Measurements from ENCODE around the gene GPC5. TPM values are rescaled to one million over a fixed set of nuclear protein-coding genes. Genes with fewer than 3 reads are reported as not detected.

GPC5 gene
- total RNA-seq, 1 donor from 2014 or later, result 8.7 TPM

GRCh38 chr13:91934354-91934753 is 535.9 kb downstream of the GPC5 start:
- no peaks in the 10 kb centered on the region for H3K27me3 ChIP-seq (ENCODE audit: low read depth)
- intact Hi-C loops (cut with DNase I), result no loop called here

GRCh38 chr13:91946498-91947070 is 548.2 kb downstream of the GPC5 start:
- Histone ChIP-seq H3K9me3 (no peaks in the 10 kb centered on the region), H3K4me1 (no peaks in the 10 kb centered on the region), H3K36me3 (no peaks in the 10 kb centered on the region), H3K4me3 (no peak overlapping the region), H3K27ac (no peak overlapping the region), H3K27me3 (ENCODE audit: low read depth) (no peaks in the 10 kb centered on the region)
- no peak for TF ChIP-seq CTCF (IDR thresholded peaks at IDR 0.05)
- ATAC-seq, result no peak
- intact Hi-C loops (cut with DNase I), result no loop called here
- no peak for DNase-seq

More at GRCh38 chr13:91934354-91934753, 535.9 kb downstream of the GPC5 start:
- Histone ChIP-seq H3K9me3 (no peaks in the 10 kb centered on the region), H3K4me3 (no peak overlapping the region), H3K27ac (no peak overlapping the region), H3K4me1 (no peaks in the 10 kb centered on the region), H3K36me3 (no peaks in the 10 kb centered on the region)
- no peak for TF ChIP-seq CTCF (IDR thresholded peaks at IDR 0.05)
- no peak for DNase-seq
- ATAC-seq, result no peak

- H3K27me3 ChIP-seq (ENCODE audit: low read depth), result no peaks in the 10 kb centered on the region
- ATAC-seq (no peak), DNase-seq (no peak)
- no peaks in the 10 kb centered on the region for H3K9me3 ChIP-seq
- intact Hi-C loops (cut with DNase I), result no loop called here
- H3K36me3 ChIP-seq, result no peaks in the 10 kb centered on the region
- no peak for TF ChIP-seq CTCF (IDR thresholded peaks at IDR 0.05)
- H3K4me1 ChIP-seq, result no peaks in the 10 kb centered on the region
- H3K4me3 ChIP-seq, result no peak overlapping the region
- no peak overlapping the region for H3K27ac ChIP-seq
Measured at GRCh38 chr13:91948736-91949135, 550.3 kb downstream of the GPC5 start.

- H3K4me1 ChIP-seq, result no peaks in the 10 kb centered on the region
Measured at GRCh38 chr13:91950803-91951202, 552.4 kb downstream of the GPC5 start.

GRCh38 chr13:91955546-91956355 is 557.3 kb downstream of the GPC5 start:
- Histone ChIP-seq H3K27ac (no peak overlapping the region), H3K4me3 (no peak overlapping the region), H3K27me3 (ENCODE audit: low read depth) (no peaks in the 10 kb centered on the region), H3K9me3 (no peaks in the 10 kb centered on the region), H3K4me1 (no peaks in the 10 kb centered on the region), H3K36me3 (no peaks in the 10 kb centered on the region)
- ATAC-seq (no peak), DNase-seq (peak; percentile 10)
- intact Hi-C loops (cut with DNase I), result no loop called here
- TF ChIP-seq CTCF (IDR thresholded peaks at IDR 0.05), result no peak

More at GRCh38 chr13:91950803-91951202, 552.4 kb downstream of the GPC5 start:
- H3K27me3 ChIP-seq (ENCODE audit: low read depth), result no peaks in the 10 kb centered on the region
- DNase-seq, result no peak
- intact Hi-C loops (cut with DNase I), result no loop called here
- no peak overlapping the region for H3K4me3 ChIP-seq
- ATAC-seq, result no peak
- H3K36me3 ChIP-seq, result no peaks in the 10 kb centered on the region
- no peak overlapping the region for H3K27ac ChIP-seq
- TF ChIP-seq CTCF (IDR thresholded peaks at IDR 0.05), result no peak
- no peaks in the 10 kb centered on the region for H3K9me3 ChIP-seq
